ENCODE data around the gene RIT1. TPM values are rescaled to one million over a fixed set of nuclear protein-coding genes. Genes with fewer than 3 reads are reported as not detected.

The RIT1 gene
- total RNA-seq, 1 donor from 2014 or later, result 38.8 TPM

DNA sequence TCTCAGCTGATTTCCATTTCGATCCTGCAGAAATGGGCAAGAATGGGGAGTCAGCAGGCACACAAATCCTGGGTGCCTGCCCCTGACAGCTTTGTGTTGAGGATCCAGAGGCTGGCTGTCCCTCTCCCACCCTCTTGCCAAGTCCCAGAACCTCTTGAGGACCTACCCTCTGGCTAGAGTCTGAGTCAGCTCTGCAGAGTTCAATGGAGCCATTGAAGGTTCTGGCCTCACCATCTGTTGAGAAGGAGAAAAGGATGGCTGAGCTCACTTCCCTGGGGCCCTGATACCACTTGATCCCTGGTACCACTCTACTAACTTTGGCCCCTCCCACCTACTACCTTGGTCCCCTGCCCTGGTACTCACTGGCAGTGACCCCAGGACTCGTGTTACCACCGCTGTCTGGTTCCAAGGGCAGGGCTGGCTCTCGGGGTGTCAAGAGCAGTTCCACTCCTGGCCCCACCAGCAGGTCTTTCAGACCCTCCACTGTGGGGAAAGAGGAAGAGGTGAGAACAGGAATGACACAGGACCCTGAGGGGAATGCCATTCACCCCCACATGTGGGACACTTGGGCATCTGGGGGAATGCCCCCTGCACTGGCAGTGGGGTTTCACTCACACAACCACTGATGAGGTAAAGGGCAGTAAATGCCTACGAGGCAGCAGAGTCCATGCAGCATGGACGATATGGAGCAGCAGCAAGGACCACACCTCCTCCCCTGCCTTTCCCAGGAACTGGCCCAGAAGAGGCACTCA is 40.8 kb upstream of the RIT1 start:
- no peak for DNase-seq (ENCODE audit: low read depth)
- Histone ChIP-seq H3K27me3 (ENCODE audit: control insufficient read depth, insufficient read depth, low read length) (no peaks in the 10 kb centered on the region), H3K36me3 (ENCODE audit: control insufficient read depth, insufficient read depth, low read length) (peaks cover 5% of the 10 kb centered on the region), H3K4me3 (ENCODE audit: low read depth, low read length) (no peak overlapping the region)
- TF ChIP-seq, protein P1, sequence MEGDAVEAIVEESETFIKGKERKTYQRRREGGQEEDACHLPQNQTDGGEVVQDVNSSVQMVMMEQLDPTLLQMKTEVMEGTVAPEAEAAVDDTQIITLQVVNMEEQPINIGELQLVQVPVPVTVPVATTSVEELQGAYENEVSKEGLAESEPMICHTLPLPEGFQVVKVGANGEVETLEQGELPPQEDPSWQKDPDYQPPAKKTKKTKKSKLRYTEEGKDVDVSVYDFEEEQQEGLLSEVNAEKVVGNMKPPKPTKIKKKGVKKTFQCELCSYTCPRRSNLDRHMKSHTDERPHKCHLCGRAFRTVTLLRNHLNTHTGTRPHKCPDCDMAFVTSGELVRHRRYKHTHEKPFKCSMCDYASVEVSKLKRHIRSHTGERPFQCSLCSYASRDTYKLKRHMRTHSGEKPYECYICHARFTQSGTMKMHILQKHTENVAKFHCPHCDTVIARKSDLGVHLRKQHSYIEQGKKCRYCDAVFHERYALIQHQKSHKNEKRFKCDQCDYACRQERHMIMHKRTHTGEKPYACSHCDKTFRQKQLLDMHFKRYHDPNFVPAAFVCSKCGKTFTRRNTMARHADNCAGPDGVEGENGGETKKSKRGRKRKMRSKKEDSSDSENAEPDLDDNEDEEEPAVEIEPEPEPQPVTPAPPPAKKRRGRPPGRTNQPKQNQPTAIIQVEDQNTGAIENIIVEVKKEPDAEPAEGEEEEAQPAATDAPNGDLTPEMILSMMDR (IDR thresholded peaks at IDR 0.05; ENCODE audit: insufficient read depth, low read length, poor library complexity, severe bottlenecking), result no peak

DNA sequence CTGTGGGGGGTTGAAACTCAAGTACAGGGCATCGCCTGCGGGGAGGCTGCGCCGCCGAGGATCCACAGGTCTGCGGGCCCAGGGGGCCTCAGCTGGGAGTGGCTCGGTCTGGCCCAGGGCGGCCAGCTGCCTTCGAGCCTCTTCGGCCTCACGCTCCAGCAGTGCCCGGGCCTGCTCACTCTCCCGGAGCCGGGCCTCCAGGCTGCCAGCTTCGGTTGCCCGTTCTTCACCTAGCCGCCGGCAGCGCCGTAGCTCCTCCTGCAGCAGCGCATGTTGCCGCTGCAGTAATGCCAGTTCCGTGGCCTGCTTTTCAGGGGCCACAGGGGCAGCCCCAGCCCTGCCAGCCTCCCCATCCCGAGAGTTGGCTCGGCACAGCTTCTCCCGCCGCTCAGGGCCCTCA is 39.7 kb upstream of the RIT1 start:
- no peaks in the 10 kb centered on the region for H3K27me3 ChIP-seq (ENCODE audit: control insufficient read depth, insufficient read depth, low read length)
- peaks cover 5% of the 10 kb centered on the region for H3K36me3 ChIP-seq (ENCODE audit: control insufficient read depth, insufficient read depth, low read length)
- TF ChIP-seq, protein P1 (IDR thresholded peaks at IDR 0.05; ENCODE audit: insufficient read depth, low read length, poor library complexity, severe bottlenecking), result no peak
- no peak overlapping the region for H3K4me3 ChIP-seq (ENCODE audit: low read depth, low read length)
- DNase-seq (ENCODE audit: low read depth), result no peak

DNA sequence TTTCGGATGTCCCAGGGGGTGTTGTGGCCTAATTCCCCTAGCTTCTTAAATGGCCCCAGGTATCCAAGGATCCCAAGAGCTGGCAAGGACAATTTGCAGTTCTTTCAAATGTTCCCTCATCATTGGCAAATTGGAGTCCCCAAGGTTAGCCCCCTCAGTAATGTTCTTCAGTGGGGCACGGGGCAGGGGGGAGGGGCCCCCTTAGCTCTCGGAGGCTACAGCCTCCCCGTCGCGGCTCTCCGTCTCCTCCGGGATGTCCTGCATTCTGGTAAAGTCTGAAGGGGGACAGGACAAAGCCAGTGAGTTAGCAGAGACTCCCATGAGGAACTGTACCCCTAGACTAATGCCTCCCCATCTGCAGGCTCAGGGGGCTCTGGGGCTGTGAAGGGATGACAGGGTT is 36.6 kb upstream of the RIT1 start:
- TF ChIP-seq, protein P1 (IDR thresholded peaks at IDR 0.05; ENCODE audit: insufficient read depth, low read length, poor library complexity, severe bottlenecking), result no peak
- DNase-seq (ENCODE audit: low read depth), result no peak
- peaks cover 3% of the 10 kb centered on the region for H3K36me3 ChIP-seq (ENCODE audit: control insufficient read depth, insufficient read depth, low read length)
- H3K27me3 ChIP-seq (ENCODE audit: control insufficient read depth, insufficient read depth, low read length), result no peaks in the 10 kb centered on the region
- no peak overlapping the region for H3K4me3 ChIP-seq (ENCODE audit: low read depth, low read length)

DNA sequence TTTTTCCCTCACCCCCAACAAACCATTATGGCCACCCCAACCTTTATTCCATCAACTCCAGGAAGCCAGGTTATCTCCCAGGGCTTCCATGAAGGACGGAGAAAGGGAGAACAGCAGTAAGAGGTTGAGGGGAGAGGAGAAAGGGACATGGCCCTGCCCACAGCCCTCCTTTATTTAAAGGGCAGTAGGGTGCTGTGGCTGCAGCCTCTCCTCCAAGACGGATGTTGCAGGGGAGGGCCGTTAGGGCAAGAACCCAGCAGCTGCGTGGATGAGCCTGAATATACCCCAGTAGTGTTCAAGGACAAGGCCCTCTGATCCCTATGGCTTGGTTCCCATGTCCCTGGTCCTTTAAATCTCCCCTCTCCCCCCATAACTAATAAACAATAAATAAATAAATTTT is 36.1 kb upstream of the RIT1 start:
- DNase-seq (ENCODE audit: low read depth), result no peak
- Histone ChIP-seq H3K36me3 (ENCODE audit: control insufficient read depth, insufficient read depth, low read length) (peaks cover 3% of the 10 kb centered on the region), H3K27me3 (ENCODE audit: control insufficient read depth, insufficient read depth, low read length) (no peaks in the 10 kb centered on the region), H3K4me3 (ENCODE audit: low read depth, low read length) (no peak overlapping the region)
- TF ChIP-seq, protein P1 (IDR thresholded peaks at IDR 0.05; ENCODE audit: insufficient read depth, low read length, poor library complexity, severe bottlenecking), result no peak

DNA sequence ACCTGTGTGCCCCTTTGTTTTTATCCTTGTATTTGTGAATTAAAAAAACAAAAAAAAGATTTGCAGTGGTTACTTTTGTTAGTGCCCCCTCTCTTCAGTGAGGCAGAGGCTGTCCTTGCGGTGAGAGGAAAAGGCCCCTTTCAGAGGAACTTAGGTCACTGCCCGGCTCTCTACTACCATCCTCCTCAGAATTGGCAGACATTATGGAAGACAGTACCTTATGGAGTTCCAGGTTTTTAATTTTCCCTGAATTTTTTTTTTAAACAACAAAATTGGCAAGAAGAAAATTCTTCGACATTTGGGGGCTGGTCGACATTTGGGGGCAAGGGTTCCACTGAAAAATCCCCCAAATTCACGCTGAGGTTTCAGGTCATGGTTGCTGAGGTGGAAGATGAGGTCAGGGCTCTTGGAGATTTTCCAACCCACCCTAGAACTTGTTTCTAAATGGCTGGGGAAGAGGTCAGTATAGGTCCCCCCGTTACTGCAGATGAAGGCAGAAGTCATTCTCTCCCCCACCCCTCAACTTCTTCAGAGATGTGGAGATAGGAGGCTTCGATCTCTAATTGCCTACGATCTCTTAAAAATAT is 35.6 kb upstream of the RIT1 start:
- H3K36me3 ChIP-seq (ENCODE audit: control insufficient read depth, insufficient read depth, low read length), result peaks cover 2% of the 10 kb centered on the region
- DNase-seq (ENCODE audit: low read depth), result no peak
- TF ChIP-seq, protein P1 (IDR thresholded peaks at IDR 0.05; ENCODE audit: insufficient read depth, low read length, poor library complexity, severe bottlenecking), result no peak
- no peak overlapping the region for H3K4me3 ChIP-seq (ENCODE audit: low read depth, low read length)
- H3K27me3 ChIP-seq (ENCODE audit: control insufficient read depth, insufficient read depth, low read length), result no peaks in the 10 kb centered on the region

DNA sequence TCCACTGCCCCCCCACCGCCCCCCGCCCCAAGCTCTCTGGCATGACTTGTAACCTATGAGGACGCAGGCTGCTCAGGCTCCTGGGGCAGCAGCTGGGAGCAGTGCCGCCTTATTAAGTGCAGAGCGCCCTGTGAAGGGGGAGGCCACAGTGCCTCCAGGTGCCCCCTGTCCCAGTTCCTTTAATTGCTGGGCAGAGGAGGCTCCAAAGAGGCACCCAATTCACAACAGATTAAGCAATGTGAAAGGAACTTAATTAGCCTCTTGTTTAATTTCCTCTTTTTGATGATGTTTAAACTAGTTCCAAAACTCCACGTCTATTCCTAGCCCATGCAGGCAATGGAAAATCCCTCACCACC is 33.3 kb upstream of the RIT1 start:
- no peak for DNase-seq (ENCODE audit: low read depth)
- Histone ChIP-seq H3K27me3 (ENCODE audit: control insufficient read depth, insufficient read depth, low read length) (no peaks in the 10 kb centered on the region), H3K36me3 (ENCODE audit: control insufficient read depth, insufficient read depth, low read length) (no peaks in the 10 kb centered on the region), H3K4me3 (ENCODE audit: low read depth, low read length) (no peak overlapping the region)
- TF ChIP-seq, protein P1 (IDR thresholded peaks at IDR 0.05; ENCODE audit: insufficient read depth, low read length, poor library complexity, severe bottlenecking), result no peak
